Stimulated activated CD4-positive, alpha-beta T cell treated with anti-CD3 and anti-CD28 coated beads, Interleukin-4, amount 100 ng/mL, for 48 hours (primary cell): ENCODE data around the gene GLP1R.

Source experiments
- DNase-seq, 2 donors: peaks; one replicate each; pipeline ENCODE4 v3.0.0-alpha.2; 2020; ENCODE audit warnings: low read depth in 2 of 2

The GLP1R gene

DNA sequence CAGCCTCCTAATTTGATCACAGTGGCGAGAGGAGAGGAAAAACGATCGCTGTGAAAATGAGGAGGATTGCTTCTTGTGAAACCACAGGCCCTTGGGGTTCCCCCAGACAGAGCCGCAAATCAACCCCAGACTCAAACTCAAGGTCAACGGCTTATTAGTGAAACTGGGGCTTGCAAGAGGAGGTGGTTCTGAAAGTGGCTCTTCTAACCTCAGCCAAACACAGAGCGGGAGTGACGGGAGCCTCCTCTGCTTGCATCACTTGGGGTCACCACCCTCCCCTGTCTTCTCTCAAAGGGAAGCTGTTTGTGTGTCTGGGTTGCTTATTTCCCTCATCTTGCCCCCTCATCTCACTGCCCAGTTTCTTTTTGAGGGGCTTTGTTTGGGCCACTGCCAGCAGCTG is 37.7 kb downstream of the GLP1R start:
- peak in 1 of 2 donors; percentile 29 for DNase-seq

DNA sequence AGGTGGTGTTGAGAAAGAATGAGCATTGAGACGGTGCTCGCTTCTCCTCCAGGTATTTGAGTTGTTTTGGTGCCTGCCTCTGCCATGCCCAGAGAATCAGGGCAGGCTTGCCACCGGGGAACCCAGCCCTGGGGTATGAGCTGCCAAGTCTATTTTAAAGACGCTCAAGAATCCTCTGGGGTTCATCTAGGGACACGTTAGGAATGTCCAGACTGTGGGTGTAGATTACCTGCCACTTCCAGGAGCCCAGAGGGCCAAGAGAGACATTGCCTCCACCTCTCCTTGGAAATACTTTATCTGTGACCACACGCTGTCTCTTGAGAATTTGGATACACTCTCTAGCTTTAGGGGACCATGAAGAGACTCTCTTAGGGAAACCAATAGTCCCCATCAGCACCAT is 38.1 kb downstream of the GLP1R start:
- DNase-seq: no peak

DNA sequence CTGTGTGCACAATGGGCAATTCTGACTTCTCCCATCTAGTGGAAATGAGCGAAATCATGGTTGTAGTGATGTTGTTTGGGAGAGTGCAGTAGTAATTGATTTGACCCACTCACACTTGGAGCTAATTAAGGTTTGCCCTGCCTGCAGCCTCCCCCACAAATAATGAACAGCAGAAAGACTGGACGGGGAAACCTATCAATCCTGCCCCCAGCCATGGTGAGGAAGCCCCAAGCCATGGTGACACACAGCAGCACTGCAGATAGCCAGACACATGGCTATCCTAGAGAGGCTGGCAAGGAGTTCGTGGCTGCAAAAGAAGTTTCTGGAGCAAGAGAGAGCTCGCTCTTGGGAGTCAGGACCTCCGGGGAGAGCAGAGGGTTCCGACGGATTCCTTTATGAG is 38.6 kb downstream of the GLP1R start:
- DNase-seq: no peak

DNA sequence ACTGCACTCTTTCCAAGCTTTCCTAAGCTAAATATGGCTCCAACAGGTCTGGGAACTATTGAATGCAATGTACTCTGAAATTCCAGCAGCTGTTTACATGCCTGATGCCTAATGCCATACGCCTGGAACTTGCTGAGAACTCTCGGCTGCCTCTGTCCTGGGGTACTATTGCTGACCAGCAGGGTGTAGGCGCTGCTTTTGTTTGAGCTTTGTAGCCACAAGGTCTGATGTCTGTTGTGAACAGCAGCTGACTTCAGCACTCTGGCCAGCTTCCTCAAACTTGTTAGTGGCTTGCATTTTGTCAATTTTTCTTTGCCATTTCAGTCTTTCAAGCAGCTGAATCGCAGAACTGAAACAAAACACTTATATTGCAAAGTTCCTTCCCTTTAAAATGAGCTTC is 39.8 kb downstream of the GLP1R start:
- DNase-seq: no peak

DNA sequence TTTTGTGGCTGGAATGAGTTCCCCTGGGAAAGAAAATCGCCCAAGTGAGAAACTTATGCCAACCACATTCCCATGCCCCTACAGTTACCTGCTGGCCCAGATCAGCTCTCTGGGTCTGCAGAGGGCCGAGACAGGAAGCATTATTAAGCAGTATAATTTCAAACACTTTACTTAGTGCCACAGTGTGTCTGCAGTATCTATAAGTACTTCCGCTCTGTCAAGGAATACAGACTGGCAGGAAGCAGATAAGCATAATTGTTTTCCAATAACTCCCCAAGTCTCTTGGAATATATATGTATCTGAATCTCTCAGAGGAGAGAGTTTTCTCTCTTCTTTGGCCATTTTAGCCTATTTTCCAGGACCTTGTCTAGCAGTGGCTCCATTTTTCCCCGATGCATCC is 41.5 kb downstream of the GLP1R start:
- DNase-seq: no peak

DNA sequence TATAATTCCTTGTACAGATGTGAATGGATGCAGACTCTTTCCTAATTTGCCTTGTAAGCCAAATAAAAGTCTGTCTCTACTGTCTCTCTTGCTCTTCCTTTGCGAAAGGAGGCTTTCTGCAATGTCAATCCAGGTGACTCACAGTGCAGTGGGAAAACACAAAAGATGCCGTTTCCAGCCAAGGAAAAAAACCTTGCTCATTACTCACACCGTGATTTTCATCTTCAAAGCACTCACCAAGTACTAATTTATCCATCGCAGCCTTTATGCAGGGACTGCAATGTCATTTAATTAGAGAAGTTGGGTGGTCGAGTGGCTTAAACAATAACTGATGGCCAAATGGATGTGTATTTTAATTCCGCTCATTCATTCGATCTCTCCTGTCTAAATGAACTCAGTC is 42.6 kb downstream of the GLP1R start:
- DNase-seq: no peak

DNA sequence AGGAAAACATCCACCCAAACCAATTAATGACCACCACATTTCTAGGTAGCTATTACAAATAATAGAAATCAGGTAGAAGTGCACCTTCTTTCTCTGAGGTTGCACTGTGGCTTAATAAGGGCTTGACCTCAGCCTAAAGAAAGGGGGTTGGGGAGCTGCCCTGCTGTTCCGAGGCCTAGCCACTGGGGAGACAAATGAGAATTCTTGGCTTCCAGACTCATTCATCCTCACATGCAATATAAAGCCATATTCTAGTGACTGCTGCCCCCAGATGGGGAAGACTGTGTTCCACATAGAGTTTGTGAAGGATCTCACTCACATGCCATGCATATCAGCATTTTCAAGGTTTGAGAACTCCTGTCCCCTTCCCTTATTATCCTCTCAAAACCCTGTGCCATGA is 43.5 kb downstream of the GLP1R start:
- no peak for DNase-seq

DNA sequence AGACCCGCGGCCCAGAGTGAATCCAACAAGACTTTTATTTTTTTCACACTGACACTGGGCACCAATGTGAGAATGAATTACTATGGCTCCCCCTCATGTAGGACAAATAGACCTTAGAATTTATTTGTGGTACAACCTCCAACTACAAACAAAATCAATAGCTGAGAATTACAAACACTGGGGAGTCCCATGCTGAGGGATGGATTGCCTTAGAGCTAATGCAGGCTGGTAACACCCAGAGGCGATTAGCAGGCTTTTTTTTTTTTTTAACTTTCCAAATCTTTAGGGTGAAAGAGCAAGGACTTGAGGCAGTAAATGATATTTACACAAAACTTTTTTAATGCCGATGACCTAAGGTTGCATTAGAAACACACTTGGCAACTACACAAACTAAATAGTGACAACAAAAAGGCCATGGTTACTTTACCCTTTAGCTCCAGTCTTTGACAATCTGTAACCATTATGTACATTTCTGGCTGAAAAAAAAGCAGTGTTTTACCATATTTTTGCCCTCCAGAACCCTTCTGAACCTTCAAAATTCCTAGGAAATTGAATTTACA is 44.6 kb downstream of the GLP1R start:
- no peak for DNase-seq

DNA sequence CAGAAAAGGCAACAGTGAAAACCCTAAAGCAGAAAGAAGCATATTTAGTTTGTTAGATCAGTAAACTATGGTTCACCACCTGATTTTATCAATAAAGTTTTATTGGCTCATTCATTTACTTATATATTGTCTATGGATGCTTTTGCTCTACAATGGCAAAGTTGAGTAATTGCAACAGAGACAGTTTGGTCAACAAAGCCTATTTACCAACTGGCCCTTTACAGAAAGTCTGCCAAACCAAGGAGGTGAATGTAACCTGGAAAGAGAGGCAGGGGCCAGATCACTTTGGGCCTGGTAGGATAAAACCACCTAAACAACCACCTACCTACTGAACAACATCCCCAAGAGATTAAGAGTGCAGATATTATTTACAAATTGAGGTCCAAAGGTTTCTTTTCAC is 47.0 kb downstream of the GLP1R start:
- DNase-seq: no peak

DNA sequence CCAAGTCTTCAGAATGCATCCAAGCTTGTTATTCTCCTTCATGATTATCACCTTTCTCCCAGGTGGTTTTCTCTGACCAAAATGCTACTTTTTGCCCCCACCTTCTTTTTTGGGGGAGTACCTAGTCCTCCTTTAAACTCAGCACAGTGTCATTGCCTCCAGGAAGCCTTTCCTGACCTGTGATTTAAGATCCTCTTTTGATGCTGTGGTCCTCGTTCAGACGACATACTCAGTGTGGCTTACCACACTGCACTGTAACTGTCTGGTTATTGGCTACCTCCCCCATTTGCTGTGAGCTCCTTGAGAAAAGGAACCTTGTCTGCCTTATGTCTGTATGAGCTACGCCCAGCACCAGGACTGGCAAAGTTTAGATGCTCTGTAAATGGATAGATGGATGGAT is 51.8 kb downstream of the GLP1R start:
- no peak for DNase-seq

DNA sequence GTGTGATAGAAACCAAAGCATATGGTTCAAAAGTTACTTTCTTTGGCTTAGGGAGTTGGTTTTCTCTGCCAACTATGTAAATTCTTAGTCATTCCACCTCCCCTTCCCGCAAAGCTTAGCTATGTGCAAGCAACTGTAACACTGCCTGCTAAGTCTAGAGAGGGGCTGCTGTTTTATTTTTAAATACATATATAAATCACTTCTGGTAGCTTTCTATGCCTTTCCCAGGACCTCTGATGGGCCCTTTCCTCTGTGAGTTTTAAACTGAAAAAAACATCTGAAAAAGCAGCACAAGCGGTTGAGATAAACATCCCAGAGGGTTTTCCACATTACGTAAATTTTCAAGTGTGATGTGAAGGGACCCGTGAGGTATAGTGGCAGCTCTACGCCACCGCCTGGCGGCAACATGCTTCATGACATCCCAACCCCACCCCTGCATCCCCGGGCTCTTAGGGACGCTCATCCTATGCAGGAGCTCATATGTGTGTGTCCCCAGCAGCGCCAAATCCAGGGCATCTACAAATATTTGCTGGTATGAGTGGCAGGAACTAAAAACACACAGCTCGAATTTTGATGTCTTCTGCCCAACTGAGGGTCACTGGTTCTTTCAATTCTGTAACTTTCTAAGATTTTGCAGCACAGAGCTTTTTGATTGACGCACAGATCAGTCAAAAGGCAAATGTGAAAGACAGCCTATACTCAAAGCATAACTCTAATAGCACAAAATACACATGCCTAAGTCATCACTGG is 53.7 kb downstream of the GLP1R start:
- DNase-seq: no peak

DNA sequence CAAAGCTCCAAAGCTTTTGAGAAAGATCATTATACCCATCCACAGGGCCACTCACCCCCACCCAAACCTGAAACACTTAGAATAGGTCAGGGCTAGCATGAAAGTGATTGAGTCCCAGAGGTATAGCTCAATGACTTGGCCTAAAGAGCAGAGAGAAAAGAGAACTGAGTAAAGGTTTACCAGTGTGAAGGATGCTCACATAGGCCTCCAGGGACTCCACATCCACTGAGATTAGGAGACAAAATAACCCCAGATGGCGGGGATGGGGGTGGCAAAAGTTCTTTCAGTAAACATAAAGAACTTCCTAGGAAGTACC is 54.2 kb downstream of the GLP1R start:
- DNase-seq: no peak

DNA sequence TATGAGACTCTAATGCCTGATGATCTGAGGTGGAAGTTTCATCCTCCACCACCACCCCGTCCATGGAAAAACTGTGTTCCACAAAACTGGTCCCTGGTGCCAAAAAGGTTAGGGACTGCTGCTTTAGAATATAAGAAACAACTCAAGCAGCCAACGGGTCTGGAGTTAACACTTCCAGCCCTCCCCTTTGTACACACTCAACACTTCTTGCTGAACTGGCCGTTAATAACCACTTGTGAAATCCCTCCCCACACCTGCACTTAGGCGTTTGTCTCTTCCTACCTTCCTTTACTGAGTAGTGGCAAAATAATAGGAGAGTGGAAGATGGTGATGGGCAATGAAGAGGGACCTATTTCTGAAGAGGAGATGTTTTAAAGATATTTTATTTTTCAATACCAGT is 55.9 kb downstream of the GLP1R start:
- no peak for DNase-seq

DNA sequence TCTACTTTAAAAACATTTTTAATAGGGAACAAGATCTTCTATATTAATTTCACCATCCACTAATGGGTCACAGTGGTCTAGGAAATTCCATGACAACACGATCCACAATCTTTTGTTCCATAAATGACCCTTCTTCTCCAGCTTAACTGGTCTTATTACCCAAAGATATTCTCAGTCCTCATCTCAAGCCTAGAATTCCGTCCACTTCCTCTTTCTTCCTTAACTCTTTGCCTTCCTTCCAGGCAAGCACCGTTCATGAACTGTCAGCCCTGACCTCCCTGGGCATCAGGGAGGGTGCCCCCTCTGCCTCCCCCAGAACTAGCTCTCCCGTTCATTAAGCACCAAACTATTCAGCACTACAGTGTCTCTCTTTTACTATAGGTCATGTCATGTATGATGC is 58.5 kb downstream of the GLP1R start:
- DNase-seq: no peak

DNA sequence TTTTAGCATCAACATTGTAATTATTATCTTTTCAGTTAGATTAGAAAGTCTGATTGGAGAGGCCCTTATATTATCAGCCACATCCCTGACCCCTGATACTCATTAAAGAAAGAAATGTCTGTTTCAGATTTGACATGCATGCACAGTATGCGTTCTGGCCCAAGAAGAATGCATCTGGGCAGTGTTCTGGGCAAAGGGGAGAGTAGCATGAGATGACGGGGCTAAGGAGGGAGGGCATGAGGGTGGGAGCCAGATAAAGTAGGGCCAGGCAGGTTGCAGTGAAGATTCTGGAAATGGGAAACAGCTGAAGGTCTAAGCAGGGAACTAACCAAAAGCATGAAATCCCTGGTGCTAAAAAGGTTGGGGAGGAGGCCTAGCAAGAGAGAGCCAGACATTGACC is 59.1 kb downstream of the GLP1R start:
- DNase-seq: no peak

DNA sequence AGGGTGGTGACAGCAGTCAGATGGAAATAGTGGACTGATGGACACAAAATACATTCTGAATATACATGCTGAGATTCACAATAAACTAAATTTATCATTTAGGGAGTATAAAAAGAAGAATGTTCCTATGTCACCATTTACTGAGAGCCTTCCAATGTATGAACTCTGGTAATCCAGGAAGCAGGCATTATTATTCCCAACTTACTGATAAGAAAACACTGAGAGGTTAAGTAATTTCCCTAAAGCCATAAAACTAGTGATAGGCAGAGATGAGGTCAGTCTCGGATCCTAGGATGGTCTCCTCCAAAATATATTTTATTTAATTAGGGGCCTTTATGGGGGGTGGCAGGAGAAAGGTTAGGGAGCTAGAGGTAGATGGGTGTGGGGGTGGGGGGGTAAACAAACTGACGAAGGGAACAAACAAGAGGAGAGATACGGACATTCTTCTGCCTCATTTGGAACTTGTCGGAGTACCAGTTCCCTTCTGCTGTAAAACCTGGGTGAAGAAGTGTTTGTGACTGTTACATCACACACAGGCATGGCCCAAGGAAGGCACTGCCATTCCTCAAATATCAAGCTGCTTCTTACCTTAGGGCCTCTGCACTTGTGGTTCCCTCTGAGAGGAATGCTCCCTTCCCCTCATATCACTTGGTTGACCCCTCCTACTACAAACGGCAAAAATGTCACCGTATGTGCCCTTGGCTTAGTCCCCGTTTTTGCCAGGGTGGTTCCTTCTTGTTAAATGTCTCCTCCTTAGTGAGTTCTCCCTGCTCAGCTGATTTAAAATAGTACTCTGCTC is 59.7 kb downstream of the GLP1R start:
- no peak for DNase-seq

DNA sequence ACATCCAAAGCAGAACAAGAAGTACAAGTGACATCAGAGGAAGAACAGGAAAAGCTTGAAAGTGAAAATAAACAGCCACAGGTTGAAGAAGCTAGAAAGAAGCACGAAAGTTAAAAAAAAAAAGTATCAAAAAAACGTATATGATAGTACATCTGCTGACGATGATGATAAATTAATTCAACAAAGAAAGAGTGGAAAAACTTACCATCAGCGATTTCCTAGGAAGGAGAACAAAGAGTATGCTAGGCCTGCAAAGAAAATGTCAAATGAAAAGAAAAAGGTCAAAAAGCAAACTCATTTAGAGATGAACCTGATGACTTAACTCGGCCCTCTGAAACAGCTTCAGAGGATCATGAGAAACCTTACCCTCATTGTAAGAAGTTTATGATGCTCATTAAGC is 62.7 kb downstream of the GLP1R start:
- DNase-seq: no peak

DNA sequence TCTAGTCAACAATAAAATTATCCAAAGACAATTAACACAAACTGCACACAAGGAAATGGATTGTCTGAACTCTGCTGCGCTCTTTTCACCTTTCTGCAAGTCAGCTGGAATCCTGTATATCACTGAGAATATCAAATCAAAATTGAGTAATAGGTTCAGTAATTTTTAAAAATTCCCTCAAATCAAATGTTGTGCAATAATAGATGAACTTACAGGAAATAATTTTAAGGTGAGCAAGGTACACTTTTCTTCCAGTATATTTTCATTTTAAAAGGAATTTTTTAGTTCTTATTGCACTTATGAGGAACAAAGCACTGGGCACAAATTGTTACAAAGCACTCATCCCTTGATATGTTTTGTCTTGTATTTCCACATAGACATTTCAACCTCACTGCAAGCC is 65.2 kb downstream of the GLP1R start:
- DNase-seq: no peak

DNA sequence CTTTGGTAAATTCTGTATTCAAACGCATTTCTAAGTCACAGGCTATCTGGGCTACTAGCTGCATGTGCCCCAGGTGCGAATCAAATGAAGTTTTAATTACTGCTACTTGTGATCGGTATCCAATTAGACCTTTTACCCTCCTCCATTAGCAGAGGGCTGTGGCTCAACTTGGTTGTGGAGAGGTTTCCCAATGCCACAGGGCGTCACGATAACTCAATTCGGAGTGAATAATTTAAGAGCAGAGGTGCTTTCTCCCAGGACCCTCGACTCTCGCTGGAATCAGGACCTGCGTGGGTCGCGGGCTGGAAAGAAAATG is 65.8 kb downstream of the GLP1R start:
- DNase-seq: no peak

DNA sequence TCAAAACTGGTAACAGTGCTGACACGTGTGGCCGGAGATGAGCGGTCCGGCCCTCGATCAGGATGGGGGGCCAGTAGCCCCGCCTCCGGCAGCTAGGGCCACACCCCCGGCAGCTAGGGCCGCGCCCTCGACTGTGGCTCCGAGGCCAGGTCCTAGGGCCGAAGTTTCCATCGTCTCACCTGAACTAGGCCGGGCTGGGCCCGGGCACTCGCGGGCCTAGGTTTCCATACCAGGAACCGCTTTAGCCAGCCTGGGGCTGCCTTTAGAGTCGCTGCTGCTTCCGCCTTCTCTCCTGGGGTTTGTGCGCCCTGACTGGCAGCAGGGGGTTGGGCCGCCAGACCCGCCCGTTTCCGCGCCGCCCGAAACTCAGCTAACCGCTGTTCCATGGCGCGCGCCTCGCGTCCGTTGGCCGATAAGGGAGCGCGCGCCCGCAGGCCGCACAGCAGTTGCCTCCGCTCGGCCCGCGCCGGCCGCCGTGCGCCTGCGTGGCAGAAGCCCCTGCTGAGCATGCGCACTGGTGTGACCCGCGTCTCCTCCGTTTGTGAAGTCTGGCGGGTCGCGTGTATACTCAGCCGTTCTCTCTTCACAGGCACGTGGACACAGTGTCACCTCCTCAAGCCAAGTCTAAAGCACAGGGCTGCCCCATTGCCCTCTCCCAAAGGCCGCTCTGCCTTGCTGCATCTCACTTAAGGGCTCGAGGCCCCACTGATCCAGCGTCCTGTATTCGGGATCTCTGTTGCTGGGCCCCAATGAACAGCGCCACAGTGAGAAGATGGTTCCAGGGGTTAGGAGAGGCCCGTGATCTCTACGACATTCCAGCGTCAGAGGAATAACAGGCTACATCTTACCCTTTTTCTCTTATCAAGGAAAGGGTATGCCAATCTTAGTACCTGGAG is 66.4 kb downstream of the GLP1R start, which contains the start of gene SAYSD1:
Gene SAYSD1, minus strand, starts transcription at position 483 of the 896 bp plus-strand sequence. Its CDS starts 97 bp downstream, at position 386.
- DNase-seq: peak; percentile 89 to 92

DNA sequence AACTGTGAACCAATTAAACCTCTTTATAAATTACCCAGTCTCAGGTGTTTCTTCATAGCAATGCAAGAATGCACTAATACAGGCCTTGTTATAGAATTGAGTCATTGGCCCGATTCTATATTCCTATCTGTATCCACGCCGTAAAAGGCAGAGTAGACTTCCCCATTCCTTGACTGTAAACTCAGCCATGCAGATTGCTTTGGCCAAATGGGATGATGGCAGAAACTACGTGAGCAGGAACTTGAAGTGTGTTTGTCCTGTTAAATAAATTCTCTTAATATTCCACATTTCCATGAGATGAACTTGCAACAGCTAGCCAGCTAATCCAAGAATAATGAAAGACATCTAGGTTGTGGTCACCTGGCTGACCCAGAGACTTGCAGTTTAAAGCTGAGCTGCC is 70.3 kb downstream of the GLP1R start:
- no peak for DNase-seq

DNA sequence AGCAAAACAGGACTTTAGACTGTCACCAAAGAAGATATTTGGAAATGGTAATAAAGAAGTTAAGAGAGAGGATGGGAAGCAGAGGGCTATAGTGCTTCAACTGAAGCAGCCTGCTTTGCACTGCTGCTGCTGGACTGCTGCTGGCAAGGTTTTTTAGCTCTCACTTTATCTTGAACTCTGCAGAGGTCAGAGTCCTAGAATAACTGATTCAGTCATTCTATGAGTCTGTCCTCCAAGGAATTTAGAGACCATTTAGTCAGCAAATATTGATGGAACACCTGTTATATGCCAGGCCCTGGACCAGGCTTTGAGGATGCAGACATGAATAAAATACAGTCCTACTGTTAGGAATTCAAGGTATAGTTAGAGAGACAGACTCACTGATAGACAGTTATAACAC is 75.5 kb downstream of the GLP1R start:
- no peak for DNase-seq
